ENCODE results near the gene TACC3. TPM values are rescaled to one million over a fixed set of nuclear protein-coding genes. Genes with fewer than 3 reads are reported as not detected.
A peak's percentile ranks its signal among the peaks of the same experiment; 100 is the strongest.

TACC3 gene
- total RNA-seq: 10 to 100 TPM in 2 of 4 donors, 1 to 10 TPM in 2; 8.6 to 15.0 (median 11.9) TPM

- TF ChIP-seq POLR2A (IDR thresholded peaks at IDR 0.05): peak in 1 of 2 donors; percentile 55
- TF ChIP-seq EP300 (IDR thresholded peaks at IDR 0.05): peak; percentile 21 to 77
- TF ChIP-seq CTCF (IDR thresholded peaks at IDR 0.05): no peak
- H3K27ac ChIP-seq: peak within 1 kb of the TSS; percentile 69 to 95 (median 92)
- peaks cover 0 to 41% (median 0%) of the 10 kb centered on the region in 3 donors for H3K36me3 ChIP-seq
- H3K27me3 ChIP-seq: no peaks in the 10 kb centered on the region
- peak; percentile 79 to 89 for DNase-seq (ENCODE audit: low spot score in 2 of 2)
- peaks cover 0 to 45% (median 24%) of the 10 kb centered on the region in 4 donors for H3K4me1 ChIP-seq
- WGBS, 2 donors: 1 to 2% methylated on average over 13 to 26 of the region's 83 CpGs
- H3K9me3 ChIP-seq: no peaks in the 10 kb centered on the region
- peak within 1 kb of the TSS; percentile 41 to 95 (median 88) for H3K4me3 ChIP-seq
Measured at GRCh38 chr4:1721003-1721665, at the start of gene TACC3, which contains the start of gene TMEM129. Gene TACC3 (plus strand): TSS chr4:1721521. CDS start chr4:1723422, 1,901 bp downstream. Gene TMEM129 (minus strand): TSS chr4:1721323. CDS start chr4:1720837, 486 bp downstream.

- Histone ChIP-seq H3K9me3 (no peaks in the 10 kb centered on the region), H3K27me3 (no peaks in the 10 kb centered on the region), H3K4me3 (no peak overlapping the region), H3K4me1 (no peaks in the 10 kb centered on the region), H3K27ac (no peak overlapping the region), H3K36me3 (no peaks in the 10 kb centered on the region)
- 83 to 87% methylated on average over 20 of the region's 20 CpGs for WGBS, 2 donors
- DNase-seq (ENCODE audit: low spot score in 2 of 2): no peak
- no peak for TF ChIP-seq EP300 (IDR thresholded peaks at IDR 0.05)
- no peak for TF ChIP-seq POLR2A (IDR thresholded peaks at IDR 0.05)
- TF ChIP-seq CTCF (IDR thresholded peaks at IDR 0.05): no peak
Measured at GRCh38 chr4:1673671-1674070, 47.6 kb upstream of the TACC3 start.

- no peak overlapping the region for H3K27ac ChIP-seq
- no peaks in the 10 kb centered on the region for H3K4me1 ChIP-seq
- no peaks in the 10 kb centered on the region for H3K27me3 ChIP-seq
- no peaks in the 10 kb centered on the region for H3K36me3 ChIP-seq
- WGBS, 2 donors: 56 to 64% methylated on average over 9 of the region's 9 CpGs
- no peak for TF ChIP-seq EP300 (IDR thresholded peaks at IDR 0.05)
- no peak for TF ChIP-seq POLR2A (IDR thresholded peaks at IDR 0.05)
- TF ChIP-seq CTCF (IDR thresholded peaks at IDR 0.05): no peak
- H3K9me3 ChIP-seq: no peaks in the 10 kb centered on the region
- H3K4me3 ChIP-seq: no peak overlapping the region
- no peak for DNase-seq (ENCODE audit: low spot score in 2 of 2)
Measured at GRCh38 chr4:1674682-1675081, 46.6 kb upstream of the TACC3 start.

GRCh38 chr4:1675136-1675801 is 46.1 kb upstream of the TACC3 start:
- no peaks in the 10 kb centered on the region for H3K9me3 ChIP-seq
- H3K36me3 ChIP-seq: no peaks in the 10 kb centered on the region
- no peak for TF ChIP-seq EP300 (IDR thresholded peaks at IDR 0.05)
- H3K27ac ChIP-seq: no peak overlapping the region
- WGBS, 2 donors: 76 to 77% methylated on average over 19 of the region's 19 CpGs
- no peaks in the 10 kb centered on the region for H3K27me3 ChIP-seq
- no peak for DNase-seq (ENCODE audit: low spot score in 2 of 2)
- H3K4me1 ChIP-seq: no peaks in the 10 kb centered on the region
- H3K4me3 ChIP-seq: no peak overlapping the region

- Histone ChIP-seq H3K27ac (no peak overlapping the region), H3K9me3 (no peaks in the 10 kb centered on the region), H3K36me3 (no peaks in the 10 kb centered on the region), H3K4me1 (no peaks in the 10 kb centered on the region), H3K27me3 (no peaks in the 10 kb centered on the region), H3K4me3 (no peak overlapping the region)
- TF ChIP-seq POLR2A (IDR thresholded peaks at IDR 0.05) (no peak), CTCF (IDR thresholded peaks at IDR 0.05) (no peak), EP300 (IDR thresholded peaks at IDR 0.05) (no peak)
- WGBS, 2 donors: 82 to 84% methylated on average over 10 of the region's 10 CpGs
- DNase-seq (ENCODE audit: low spot score in 2 of 2): no peak
Measured at GRCh38 chr4:1675802-1676137, 45.6 kb upstream of the TACC3 start.
